Measurements from ENCODE around the gene CHTF18.

DNA sequence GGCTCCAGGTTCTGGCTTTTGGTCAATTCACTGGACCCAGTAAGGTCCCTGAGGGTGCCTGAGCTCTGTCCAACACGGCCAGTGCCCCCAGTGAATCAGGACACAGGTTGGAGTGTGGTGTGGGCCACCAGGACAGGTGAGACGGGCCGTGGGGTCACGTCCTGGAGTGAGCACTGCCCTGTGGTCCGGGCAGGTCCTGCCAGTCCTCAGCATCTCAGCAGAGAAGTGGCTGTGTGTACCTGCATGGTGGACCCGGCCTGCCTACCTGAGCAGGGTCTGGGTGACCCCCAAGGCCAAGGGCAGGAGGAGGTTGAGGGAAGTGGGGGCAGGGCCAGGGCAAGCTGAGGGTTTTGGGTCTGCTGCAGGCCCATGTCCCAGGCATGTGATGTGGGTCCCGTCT lies 14.0 kb downstream of the CHTF18 start:
- TF ChIP-seq, protein P1, sequence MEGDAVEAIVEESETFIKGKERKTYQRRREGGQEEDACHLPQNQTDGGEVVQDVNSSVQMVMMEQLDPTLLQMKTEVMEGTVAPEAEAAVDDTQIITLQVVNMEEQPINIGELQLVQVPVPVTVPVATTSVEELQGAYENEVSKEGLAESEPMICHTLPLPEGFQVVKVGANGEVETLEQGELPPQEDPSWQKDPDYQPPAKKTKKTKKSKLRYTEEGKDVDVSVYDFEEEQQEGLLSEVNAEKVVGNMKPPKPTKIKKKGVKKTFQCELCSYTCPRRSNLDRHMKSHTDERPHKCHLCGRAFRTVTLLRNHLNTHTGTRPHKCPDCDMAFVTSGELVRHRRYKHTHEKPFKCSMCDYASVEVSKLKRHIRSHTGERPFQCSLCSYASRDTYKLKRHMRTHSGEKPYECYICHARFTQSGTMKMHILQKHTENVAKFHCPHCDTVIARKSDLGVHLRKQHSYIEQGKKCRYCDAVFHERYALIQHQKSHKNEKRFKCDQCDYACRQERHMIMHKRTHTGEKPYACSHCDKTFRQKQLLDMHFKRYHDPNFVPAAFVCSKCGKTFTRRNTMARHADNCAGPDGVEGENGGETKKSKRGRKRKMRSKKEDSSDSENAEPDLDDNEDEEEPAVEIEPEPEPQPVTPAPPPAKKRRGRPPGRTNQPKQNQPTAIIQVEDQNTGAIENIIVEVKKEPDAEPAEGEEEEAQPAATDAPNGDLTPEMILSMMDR (IDR thresholded peaks at IDR 0.05), result no peak
- TF ChIP-seq POLR2A (IDR thresholded peaks at IDR 0.05), result no peak

Data from esophagus squamous epithelium (tissue), 4 donors.